GM19043 (cell line): ENCODE data around the gene GNLY.
A peak's percentile ranks its signal among the peaks of the same experiment; 100 is the strongest.

Source experiments
- ATAC-seq: cut with Tn5 transposase; IDR thresholded peaks from one replicate; pipeline ENCODE4 v1.9.1; 2021; ENCODE audit warnings: low read depth; ENCODE audit not compliant: unreplicated experiment

GNLY gene

DNA sequence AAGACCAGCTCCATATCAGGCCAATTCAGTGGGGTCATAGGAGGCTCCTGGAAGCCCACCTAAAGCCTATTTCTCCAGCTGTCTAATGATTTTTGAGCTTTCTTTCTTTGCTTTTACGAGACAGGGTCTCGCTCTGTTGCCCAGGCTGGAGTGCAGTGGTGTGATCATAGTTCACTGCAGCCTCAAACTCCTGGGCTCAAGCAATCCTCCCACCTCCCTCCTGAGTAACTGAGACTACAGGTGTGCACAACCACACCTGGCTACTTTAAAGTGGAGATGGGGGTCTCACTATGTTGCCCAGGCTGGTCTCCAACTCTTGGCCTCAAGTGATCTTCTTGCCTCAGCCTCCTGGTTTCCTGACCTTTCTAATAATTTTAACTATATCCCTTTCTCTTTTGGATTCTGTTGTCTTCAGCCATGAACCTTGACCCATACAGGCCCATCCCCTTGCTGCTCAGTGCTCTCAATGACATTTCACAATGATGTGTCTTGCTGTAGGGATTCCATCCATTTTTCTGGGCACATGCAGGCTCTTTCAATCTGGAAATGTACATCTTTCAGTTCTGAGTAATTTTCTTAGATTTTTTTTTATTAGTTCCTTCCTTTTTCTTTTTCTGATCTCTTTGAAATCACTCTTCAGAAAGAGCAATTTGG lies 29.7 kb downstream of the GNLY start:
- no peak for ATAC-seq

DNA sequence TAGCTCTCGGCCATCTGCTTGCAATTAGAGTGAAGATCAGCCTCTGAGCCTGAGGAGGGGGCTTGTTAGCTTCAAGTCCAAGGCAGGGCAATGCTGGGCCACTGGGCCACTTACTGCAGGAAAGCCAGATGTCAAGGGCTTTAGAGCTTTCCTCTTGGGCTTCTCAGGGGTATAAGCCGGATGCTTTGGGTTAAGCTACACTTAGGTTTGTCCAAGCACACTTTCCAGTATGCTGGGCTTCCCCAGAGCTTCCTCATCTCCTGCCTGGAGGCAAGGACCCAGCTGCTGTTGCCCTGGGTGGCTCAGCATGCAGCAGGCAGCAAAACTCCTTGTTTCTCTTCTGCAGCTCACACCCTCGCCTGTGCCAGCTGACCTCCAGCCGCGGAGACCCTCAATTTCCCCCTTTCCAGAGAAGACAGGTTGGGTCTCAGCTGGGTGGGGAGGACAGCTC lies 30.6 kb downstream of the GNLY start:
- no peak for ATAC-seq

DNA sequence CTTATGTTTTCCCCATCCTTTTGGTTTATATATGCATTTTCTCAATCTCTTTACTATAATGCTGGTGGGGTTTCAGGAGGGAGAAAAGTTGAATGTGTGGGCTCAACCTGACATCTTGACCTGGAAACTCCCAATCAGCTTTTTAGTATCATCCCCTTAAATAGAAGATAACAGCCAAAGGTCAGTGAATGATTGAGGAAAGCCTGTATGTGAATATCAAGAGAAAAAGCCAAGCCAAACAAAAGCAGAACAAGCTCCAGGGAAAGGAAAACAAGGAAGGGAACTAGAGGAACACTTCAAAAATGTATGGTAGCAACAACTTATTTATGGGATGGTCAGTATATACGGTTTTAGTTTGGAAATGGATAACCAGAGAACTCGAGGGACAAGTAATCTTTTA lies 31.3 kb downstream of the GNLY start:
- ATAC-seq, result no peak

DNA sequence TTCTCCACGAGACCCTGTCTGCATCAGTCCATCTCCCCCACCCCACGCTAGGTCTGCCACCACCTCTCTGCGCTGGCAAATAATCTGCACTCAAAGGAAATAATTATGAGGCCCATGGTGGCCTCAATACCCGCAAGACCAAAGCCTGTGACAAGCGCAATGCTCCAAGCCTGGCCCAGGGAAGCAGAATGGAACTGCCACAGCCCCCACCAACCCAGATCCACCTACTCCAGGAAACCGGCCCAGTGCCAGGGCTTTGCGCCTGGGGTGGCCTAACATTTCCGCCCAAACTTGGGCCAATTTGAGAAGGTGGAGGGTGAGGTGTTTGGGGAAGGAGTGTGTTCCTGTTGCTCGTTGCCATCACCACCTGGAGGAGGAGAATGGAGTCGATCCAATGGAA lies 33.6 kb downstream of the GNLY start:
- no peak for ATAC-seq

DNA sequence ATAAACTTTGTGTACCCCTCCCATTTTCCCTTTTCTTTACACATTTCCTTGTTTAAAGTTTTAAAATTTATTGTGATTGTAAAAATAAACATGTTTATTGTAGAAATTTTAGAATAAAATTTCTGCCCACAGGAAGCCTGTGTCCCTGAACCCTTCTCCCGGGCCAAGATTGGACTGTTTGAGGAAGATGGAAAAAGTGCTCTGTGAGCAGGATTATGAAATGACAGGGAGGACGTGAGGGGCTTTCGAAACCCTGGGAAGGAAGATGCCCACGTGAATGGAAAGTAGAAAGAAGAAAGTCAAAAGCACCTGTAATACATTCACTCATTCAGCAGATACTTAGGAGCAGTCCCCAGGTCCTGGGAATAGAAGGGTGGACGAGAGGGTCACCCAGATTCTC lies 34.2 kb downstream of the GNLY start:
- ATAC-seq, result no peak

DNA sequence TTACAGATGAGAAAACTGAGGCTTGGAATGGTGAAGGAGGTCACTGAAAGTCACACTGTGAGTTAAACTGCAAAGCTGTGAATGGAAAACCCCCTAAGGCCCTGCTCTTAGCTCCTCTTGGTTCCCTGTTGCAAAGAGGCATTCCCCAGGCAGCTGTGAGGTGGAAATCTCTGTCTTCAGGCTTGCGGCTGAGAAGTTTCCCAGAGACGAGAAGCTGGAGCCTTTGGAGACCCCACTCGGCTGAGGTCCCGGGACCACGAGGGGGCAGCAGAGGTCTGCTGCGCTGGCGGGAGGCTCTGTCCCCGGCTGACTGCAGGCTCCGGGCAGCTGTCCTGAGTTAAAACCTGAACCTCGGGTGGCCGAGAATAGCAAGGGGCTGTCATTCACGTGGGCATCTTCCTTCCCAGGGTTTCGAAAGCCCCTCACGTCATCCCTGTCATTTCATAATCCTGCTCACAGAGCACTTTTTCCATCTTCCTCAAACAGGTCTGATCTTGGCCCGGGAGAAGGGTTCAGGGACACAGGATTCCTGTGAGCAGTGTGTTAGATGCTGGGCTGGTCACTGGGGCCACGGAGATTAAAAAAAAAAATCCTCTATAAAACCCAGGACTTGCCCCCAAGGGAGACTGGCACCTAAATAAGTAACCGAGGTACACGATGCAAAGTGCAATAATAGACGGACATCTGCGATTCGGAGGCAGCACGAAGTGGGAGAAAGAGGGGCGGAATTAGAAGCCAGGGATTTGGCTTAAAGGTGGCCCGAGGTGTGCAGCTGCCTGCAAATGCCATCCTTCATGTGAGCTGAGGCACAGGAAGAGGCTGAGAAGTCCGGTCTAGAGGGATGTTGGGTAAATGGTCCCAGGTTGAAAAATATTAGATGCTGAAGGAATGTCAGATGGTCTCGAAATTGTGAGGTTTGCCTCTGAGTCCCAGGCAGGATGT lies 35.0 kb downstream of the GNLY start:
- peak; percentile 68 for ATAC-seq

DNA sequence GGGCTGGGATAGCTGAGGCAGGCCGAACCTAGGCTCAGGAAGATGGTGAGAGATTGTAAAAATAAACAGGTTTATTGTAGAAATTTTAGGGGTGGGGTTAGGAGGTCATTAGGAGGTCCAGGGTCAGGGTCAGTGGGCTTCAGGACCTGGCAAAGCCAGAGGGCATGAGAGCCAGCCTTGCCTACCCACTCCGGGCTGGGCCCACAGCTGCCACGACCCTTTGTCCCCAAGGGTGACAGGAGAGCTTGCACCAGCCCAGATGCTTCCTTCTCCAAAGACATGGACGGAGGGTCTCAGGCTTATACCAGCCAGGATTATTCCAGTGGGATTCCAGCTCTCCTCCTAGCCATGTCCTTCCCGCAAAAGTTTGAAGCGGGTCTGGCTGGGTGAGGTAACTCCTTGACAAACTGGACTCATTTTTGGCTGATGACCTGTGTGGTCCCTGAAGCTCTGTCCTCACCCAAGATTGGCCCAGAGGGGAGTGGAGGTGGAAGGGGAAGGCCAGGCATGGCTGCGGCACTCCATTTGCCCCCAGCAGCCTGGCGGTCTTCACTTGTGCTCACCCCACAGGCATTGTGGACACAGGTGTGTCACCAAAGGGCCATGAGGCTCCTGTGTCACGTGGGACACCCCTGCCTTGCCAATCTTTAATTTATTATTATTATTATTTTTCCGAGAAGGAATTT lies 35.8 kb downstream of the GNLY start:
- ATAC-seq, result no peak

DNA sequence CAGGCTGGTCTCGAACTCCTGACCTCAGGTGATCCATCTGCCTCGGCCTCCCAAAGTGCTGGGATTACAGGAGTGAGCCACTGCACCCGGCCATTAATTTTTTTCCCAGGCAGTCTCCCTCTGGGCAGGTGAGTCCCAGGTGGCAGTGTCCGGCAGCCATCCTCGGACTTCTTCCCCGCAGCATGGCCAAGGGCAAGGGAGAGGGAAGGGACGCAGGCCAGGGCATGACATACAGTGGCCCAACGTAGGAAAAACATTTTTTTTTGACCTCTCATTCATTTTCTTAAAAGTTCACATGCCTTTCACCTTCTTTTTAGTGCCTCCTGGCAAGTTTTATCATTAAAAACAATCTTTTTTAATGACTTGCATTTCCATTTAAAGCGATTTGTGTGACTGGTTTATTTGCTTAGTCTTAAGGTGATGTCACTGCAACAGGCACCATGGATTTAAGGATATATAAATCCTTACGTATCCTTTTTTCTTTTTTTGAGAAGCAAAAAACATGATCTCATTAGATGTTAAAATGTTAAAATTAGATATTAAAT lies 36.6 kb downstream of the GNLY start:
- no peak for ATAC-seq

DNA sequence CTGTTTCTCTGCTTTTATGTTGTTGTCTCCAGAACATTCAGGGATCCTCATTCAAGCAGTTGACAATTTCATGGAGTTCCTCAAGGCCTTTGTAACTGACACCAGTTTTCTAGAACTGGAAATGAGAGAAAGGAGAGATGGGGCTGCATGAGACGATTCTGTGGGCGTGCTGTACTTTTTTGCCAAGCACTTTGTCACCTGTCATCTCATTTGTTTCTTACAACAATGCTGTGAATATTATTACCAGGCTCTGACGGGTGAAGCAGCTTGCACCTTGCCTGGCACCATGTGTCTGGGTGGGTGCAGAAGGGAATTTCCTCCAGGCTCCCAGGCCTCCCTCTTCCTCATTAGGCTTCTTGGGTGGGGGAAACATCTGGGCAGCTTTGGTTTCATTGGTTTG lies 37.4 kb downstream of the GNLY start:
- ATAC-seq, result no peak

DNA sequence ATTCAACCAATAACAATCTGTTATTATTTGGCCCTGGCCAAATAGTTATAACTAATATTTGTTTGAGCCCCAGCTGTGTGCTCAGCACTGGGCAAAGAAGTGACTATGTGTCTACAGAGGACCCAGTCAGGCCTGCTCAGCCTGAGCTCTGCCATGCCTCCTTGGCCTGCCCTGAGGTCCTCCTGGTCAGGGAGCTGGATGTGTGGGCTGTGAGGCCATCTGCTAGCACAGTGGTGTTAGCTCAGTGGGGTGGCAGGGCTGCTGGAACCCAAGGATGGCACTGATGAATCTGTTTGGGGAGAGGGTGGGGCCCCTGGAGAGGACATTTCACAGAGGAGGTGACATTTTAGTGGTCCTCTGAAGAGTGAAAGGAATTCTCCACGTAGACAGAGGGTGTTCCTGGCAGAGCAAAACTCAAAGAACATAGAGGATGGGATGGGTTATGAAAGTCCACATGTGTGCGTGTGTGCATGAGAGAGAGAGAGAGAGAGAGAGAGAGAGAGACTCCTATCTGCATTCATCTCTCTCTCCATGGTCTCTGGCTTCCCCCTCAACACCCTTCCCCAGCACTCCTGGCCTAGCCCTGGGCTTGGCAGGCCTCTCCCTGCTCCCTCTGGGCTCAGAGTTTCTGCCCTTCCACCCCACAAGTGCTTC lies 38.4 kb downstream of the GNLY start:
- no peak for ATAC-seq

DNA sequence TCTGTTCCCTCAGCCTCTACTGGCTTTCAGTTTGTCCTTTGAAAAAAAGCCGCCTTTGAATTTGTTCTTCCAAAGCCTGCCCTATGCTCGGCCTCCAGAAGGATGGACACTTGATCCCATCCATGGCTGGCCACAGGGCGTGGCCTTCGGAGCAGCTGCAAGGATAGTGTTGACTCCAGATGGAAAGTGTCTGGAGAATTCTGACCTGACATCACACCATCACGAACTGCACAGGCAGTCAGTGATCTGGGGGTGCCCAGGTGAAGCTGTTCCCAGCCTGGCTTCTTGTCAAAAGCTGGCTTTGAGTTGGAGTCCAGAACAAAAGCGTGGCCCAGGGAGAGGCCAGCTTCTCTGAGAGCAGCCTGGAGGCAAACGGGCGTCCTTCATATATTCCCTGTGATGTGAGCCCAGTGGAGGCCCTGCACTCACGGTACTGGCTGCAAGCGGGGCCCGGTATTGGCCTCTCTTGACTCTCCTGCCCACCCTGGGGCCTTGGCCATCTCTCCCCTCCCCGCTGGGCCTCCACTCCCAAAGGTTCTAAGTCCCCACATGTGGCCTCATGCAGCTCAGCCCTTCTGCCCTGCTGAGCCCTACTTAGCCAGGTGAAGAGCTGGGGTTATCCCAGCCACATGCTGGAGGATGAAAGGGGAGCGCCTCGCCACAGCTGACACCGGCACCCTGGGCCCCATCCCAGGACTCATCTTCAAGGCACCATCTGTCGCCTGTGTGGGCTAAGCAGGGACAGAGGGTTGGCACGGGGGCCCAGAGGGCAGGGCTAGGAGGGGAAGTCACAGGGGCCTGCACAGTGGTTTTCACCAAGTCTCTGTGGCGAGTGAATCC lies 39.2 kb downstream of the GNLY start:
- ATAC-seq, result no peak

DNA sequence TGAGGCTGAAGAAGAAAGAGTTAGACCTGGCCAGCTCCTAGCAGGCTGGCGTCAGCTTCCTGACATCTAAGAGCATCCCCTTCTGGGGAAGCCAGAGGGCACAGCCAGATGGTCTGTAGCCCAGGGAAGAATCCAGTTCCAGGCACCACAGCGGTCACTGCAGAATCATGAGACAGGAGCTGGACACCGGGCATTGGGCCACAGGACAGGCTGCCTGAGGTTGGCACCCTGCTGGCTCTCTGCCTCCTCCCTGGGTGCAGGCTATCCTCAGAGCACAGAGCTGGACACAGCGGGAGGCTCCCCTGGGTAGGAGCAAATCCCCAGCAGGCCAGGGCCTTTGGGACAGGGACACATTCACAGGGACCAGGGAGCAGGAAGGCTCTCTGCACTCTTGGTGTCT lies 39.9 kb downstream of the GNLY start:
- no peak for ATAC-seq

DNA sequence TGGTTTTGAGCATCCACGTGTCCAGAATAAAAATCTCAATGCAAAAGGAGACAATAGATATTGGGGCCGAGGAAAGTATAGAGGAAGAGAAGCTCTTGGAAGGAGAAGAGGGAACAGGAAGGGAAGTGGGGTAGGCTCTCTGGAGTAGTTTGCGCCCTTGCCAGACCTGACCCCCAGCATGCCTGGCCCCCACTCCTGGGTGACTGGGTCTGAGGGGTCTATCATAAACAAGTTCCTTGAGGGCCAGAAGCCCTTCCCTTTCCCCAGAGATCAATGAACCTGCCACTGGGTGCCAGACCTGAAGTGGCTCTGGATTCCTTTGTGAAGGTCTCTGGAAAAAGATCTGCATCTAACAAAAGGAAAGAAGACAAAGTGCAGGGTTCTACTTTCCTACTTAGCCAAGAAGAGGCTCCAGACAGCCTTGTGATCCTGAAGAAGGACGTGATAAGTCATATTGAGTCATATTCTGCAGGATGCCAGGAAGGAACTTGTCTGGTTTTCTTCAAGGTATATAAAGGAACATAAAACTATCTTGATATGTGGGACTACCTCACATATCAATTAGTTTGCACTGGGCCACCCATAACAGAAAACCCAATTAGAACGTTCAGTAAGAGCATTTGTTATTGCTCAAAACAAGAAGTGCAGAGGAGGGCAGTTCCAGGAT lies 40.9 kb downstream of the GNLY start:
- ATAC-seq, result no peak

DNA sequence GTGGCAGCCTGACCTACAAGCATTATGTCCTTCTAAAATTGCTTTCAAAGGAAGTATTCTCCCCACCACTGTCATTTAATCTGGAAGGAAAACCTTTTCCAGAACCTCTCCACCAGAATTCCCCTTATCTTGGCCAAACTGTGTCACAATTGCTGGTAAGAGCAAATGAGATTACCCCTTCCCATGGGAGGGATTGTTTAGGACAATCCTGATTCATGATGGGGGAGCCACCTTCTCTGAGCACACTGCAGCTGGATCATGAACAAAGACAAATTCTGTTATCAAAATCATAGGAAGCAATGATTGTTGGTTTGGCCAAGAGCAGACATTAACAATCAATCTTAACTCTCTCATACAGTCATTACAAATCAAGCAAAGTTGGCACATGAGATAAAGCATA lies 41.5 kb downstream of the GNLY start:
- no peak for ATAC-seq

DNA sequence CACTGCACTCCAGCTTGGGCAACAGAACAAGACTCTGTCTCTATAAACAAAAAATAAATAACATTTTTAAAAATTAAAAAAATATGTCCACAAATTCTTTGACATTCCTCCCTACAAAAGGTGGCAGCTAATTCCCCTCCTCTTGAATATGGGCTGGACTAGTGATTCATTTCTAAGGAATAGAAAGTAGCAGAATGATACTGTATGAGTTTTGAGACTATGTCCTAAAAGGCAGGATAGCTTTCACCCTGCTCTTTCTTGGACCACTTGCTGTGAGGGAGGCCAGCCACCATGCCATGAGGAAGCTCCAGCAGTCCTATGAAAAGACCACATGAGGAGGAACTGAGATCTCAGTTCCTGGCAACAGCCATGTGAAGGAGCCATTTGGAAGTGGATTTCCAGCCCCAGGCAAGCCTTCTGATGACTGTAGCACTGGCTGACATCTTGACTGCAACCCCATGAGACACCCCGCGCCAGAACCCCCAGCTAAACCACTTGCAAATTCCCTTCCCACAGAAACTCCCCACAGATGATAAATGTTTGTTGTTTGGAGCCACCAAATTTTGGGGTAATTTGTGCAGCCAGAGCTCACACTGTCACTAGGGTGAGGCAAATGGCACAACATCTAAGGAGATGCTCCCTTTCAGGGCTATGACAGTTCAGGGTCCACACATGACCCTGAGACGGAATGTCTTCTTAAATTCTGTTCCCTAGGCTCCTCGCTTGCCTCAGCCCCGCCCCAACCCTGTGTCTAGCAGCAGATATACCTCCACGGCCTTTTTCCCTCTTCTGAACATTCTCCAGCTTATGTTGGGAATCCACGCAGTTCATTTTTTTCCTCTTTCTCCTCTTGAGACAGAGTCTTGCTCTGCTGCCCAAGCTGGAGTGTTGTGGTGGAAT lies 42.5 kb downstream of the GNLY start:
- ATAC-seq, result no peak

DNA sequence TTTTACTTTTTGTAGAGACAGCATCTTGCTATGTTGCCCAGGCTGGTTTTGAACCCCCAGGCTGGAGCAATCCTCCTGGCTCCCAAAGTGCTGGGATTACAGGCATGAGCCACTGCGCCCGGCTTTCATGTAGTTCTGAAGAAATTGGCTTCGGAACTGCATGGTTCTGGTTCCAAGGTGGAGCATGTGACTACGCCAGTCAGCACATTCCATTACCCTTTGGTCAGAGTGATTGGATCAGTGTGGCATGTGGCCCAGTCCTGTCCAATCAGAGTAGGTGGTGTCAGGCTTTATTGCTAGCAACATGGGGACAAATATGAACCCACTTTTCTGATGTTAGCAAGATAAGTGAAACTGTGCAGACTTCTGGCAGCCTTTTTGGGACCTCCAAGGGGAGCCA lies 43.3 kb downstream of the GNLY start:
- no peak for ATAC-seq

DNA sequence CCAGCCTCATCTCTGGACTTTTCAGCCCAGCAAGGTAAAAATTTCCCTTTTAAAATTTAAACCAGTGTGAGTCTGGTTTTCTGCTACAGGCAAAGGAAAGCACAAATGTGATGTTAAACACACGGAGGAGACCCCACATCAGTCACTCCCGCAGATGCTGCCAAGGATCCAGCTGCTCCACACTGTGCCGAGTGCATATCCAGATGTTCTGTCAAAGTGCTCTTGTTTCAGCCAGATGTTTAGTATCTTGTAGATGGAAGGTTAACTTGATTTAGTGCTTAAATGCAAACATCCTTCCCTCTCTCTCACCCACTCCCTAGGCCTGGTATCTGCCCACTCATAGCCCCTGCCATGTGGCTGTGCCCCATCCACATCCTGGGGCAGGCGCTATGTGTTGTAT lies 43.8 kb downstream of the GNLY start:
- no peak for ATAC-seq

DNA sequence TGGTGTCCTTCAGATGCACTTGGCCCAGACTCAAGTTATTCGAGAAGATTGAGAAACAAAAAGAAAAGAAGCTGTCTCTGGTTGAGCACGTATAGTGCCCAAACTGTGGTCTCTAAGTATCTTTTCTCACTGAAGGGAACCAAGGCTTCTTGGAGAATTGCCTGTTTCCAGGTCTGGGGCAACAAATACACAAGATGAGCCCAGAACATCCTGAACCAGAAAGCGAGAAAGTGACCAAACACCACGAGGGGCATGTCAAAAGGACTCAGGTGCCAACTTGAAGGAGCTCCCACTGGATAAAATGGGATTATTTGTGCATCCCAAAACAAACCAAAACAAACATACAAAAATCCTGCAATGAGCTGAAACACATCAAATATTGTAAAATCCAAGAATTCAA lies 46.0 kb downstream of the GNLY start:
- no peak for ATAC-seq
